ENCODE results near the gene SPNS1.

- no peak for TF ChIP-seq POLR2A (IDR thresholded peaks at IDR 0.05; ENCODE audit: low read length)
- no peak for TF ChIP-seq GATA1 (IDR thresholded peaks at IDR 0.05; ENCODE audit: low read depth, low read length)
Measured at GRCh38 chr16:28930652-28931051, 43.9 kb upstream of the SPNS1 start.
